ENCODE data around the gene PRCD. TPM values are rescaled to one million over a fixed set of nuclear protein-coding genes. Genes with fewer than 3 reads are reported as not detected.
A peak's percentile ranks its signal among the peaks of the same experiment; 100 is the strongest.
"Not testable (repeated sequence)": the region's sequence is repeated elsewhere in the genome, so short reads cannot be mapped to it uniquely, and the experiment has no call there.

PRCD gene
- total RNA-seq, 1 donor from 2014 or later, result 0.54 TPM

GRCh38 chr17:76506408-76507345 lies 33.2 kb upstream of the PRCD start:
- DNase-seq (ENCODE audit: low spot score), result peak; percentile 92
- Mint-ChIP-seq H3K27ac (ENCODE audit: unreplicated experiment) (no peak overlapping the region), H3K4me1 (ENCODE audit: unreplicated experiment) (peaks cover 1% of the 10 kb centered on the region), H3K36me3 (ENCODE audit: low read depth, unreplicated experiment) (no peaks in the 10 kb centered on the region), H3K4me3 (ENCODE audit: unreplicated experiment) (no peak overlapping the region), H3K27me3 (ENCODE audit: unreplicated experiment) (peaks cover under 1% of the 10 kb centered on the region), H3K9me3 (ENCODE audit: unreplicated experiment) (no peaks in the 10 kb centered on the region)
- peak; percentile 96 for TF ChIP-seq CTCF (IDR thresholded peaks at IDR 0.05; ENCODE audit: unreplicated experiment)

- DNase-seq (ENCODE audit: low spot score); H3K27ac Mint-ChIP-seq (ENCODE audit: unreplicated experiment); H3K27me3 Mint-ChIP-seq (ENCODE audit: unreplicated experiment); H3K36me3 Mint-ChIP-seq (ENCODE audit: low read depth, unreplicated experiment); H3K9me3 Mint-ChIP-seq (ENCODE audit: unreplicated experiment); H3K4me1 Mint-ChIP-seq (ENCODE audit: unreplicated experiment); H3K4me3 Mint-ChIP-seq (ENCODE audit: unreplicated experiment): not testable (repeated sequence)
These were observed 31.3 kb upstream of the PRCD start for GRCh38 chr17:76508472-76509063.

- H3K27me3 Mint-ChIP-seq (ENCODE audit: unreplicated experiment), result peaks cover 2% of the 10 kb centered on the region
These were observed 29.0 kb upstream of the PRCD start for GRCh38 chr17:76510831-76511244.

GRCh38 chr17:76511668-76512365 lies 28.0 kb upstream of the PRCD start:
- Mint-ChIP-seq H3K27ac (ENCODE audit: unreplicated experiment) (no peak overlapping the region), H3K36me3 (ENCODE audit: low read depth, unreplicated experiment) (peaks cover 4% of the 10 kb centered on the region), H3K27me3 (ENCODE audit: unreplicated experiment) (peaks cover 2% of the 10 kb centered on the region), H3K4me1 (ENCODE audit: unreplicated experiment) (peaks cover 14% of the 10 kb centered on the region), H3K9me3 (ENCODE audit: unreplicated experiment) (no peaks in the 10 kb centered on the region), H3K4me3 (ENCODE audit: unreplicated experiment) (no peak overlapping the region)
- no peak for TF ChIP-seq CTCF (IDR thresholded peaks at IDR 0.05; ENCODE audit: unreplicated experiment)
- no peak for DNase-seq (ENCODE audit: low spot score)

More at GRCh38 chr17:76510831-76511244, 29.0 kb upstream of the PRCD start:
- no peak overlapping the region for H3K27ac Mint-ChIP-seq (ENCODE audit: unreplicated experiment)
- no peak overlapping the region for H3K4me3 Mint-ChIP-seq (ENCODE audit: unreplicated experiment)
- peaks cover 12% of the 10 kb centered on the region for H3K4me1 Mint-ChIP-seq (ENCODE audit: unreplicated experiment)
- H3K9me3 Mint-ChIP-seq (ENCODE audit: unreplicated experiment), result no peaks in the 10 kb centered on the region
- H3K36me3 Mint-ChIP-seq (ENCODE audit: low read depth, unreplicated experiment), result peaks cover 4% of the 10 kb centered on the region
- no peak for TF ChIP-seq CTCF (IDR thresholded peaks at IDR 0.05; ENCODE audit: unreplicated experiment)
- DNase-seq (ENCODE audit: low spot score), result no peak

Data from endothelial cell (in vitro differentiated cells).